ENCODE measurements around the gene NREP. TPM values are rescaled to one million over a fixed set of nuclear protein-coding genes. Genes with fewer than 3 reads are reported as not detected.

Gene NREP
- total RNA-seq, 1 experiment from 2014 or later = 160 TPM

DNA sequence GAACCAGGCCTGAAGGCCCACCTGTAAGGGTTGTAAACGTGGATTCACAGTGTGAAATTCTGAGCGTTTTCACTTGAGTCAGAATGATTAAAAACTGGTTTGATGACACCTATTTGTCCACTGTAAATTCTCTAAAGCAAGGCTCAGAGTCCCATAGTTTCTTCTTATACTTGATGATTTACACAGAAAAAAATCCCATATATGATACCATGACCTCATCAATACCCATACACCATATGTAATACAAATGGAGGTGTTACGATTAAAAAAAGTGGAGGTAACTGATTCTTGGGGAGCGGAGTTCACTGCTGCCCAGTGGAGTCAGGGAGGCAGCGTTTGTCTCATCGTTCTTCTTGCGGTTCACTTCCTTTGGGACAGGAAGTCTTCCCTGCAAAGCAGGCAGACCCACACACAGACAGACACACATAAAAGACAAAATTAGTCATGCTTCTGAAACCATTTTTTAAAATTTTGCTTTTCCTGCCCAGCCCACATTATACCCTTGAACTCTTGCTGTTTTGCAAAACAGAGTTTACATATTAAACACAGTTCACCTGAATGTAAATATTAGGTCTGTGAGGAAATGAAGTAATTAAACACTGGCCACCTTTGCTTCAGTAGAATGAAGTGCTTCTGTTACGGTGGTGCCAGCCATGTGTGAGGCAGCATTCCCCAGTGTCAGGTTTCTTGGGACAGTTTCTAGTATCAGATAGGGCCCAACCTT is 26.2 kb downstream of the NREP start:
- H3K4me3 Mint-ChIP-seq = no peak overlapping the region
- ATAC-seq (no peak), DNase-seq (ENCODE audit: low spot score) (no peak)
- no peaks in the 10 kb centered on the region for H3K27me3 Mint-ChIP-seq (ENCODE audit: low read depth)
- TF ChIP-seq USF2 (CRISPR knock-in tag; IDR thresholded peaks at IDR 0.05) (no peak), GABPB1 (CRISPR knock-in tag; IDR thresholded peaks at IDR 0.05) (peak; percentile 54; the same call in 1 of the 2 replicates)
- peaks cover 6% of the 10 kb centered on the region for H3K4me1 Mint-ChIP-seq
- H3K9me3 Mint-ChIP-seq = peaks cover 3% of the 10 kb centered on the region; the same call in 1 of the 2 replicates
- ChIA-PET CTCF (no interaction called here), POLR2A (no interaction called here)
- peak overlapping the region; percentile 72; the same call in 1 of the 2 replicates for H3K27ac Mint-ChIP-seq
- peaks cover 74% of the 10 kb centered on the region for H3K36me3 Mint-ChIP-seq

DNA sequence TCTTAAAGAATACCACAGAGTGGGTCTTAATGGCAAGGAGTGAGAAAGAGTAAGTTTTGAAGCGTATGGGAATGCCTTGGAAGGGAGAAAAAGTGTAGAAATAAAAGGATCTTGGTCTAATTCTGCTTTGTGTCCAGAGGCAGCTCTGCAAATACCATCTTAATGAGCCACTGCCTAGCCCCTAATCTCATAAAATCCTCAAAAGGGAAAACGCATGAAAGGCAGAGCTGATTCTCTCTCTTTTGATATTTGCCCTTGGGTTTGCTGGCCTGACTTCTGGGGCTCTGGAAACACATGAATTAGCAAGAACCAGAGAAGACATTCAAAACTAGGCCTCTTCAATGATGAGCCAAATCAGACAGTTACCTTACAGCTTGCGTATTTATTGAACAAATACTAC is 28.1 kb downstream of the NREP start:
- no peaks in the 10 kb centered on the region for H3K4me1 Mint-ChIP-seq
- peak overlapping the region; percentile 9; the same call in 1 of the 2 replicates for H3K27ac Mint-ChIP-seq
- H3K36me3 Mint-ChIP-seq = peaks cover 66% of the 10 kb centered on the region
- no peaks in the 10 kb centered on the region for H3K27me3 Mint-ChIP-seq (ENCODE audit: low read depth)
- no peak for ATAC-seq
- H3K9me3 Mint-ChIP-seq = peaks cover 3% of the 10 kb centered on the region; the same call in 1 of the 2 replicates
- no peak overlapping the region for H3K4me3 Mint-ChIP-seq
- TF ChIP-seq NR3C1 (CRISPR knock-in tag; conservative IDR thresholded peaks at IDR 0.05; ENCODE audit: low read depth) (no peak), FOXK1 (CRISPR knock-in tag; IDR thresholded peaks at IDR 0.05) (no peak), ELF4 (CRISPR knock-in tag; IDR thresholded peaks at IDR 0.05; ENCODE audit: low read depth) (no peak), ZNF396 (CRISPR knock-in tag; IDR thresholded peaks at IDR 0.05; ENCODE audit: borderline replicate concordance) (no peak), ZNF232 (CRISPR knock-in tag; IDR thresholded peaks at IDR 0.05) (no peak), NFATC4 (CRISPR knock-in tag; IDR thresholded peaks at IDR 0.05) (no peak), CBFB (CRISPR knock-in tag; IDR thresholded peaks at IDR 0.05; ENCODE audit: low read depth) (no peak)
- ChIA-PET POLR2A (no interaction called here), CTCF (no interaction called here)
- DNase-seq (ENCODE audit: low spot score) = no peak

GRCh38 chr5:111726986-111727385 is 30.0 kb downstream of the NREP start:
- ATAC-seq (no peak), DNase-seq (ENCODE audit: low spot score) (no peak)
- ChIA-PET POLR2A (no interaction called here), CTCF (interaction anchor here (0.6 kb wide), 1 partner anchor 102 kb away, joined by 4 read pairs; no protein-coding TSS in a partner anchor)
- Mint-ChIP-seq H3K36me3 (peaks cover 56% of the 10 kb centered on the region), H3K27me3 (ENCODE audit: low read depth) (no peaks in the 10 kb centered on the region), H3K4me3 (no peak overlapping the region), H3K9me3 (peaks cover 3% of the 10 kb centered on the region; the same call in 1 of the 2 replicates), H3K27ac (peak overlapping the region; percentile 70; the same call in 1 of the 2 replicates), H3K4me1 (peaks cover 8% of the 10 kb centered on the region; the same call in 1 of the 2 replicates)
- TF ChIP-seq SOX15 (CRISPR knock-in tag; IDR thresholded peaks at IDR 0.05) (no peak), CREM (CRISPR knock-in tag; IDR thresholded peaks at IDR 0.05) (no peak), NR3C1 (CRISPR knock-in tag; conservative IDR thresholded peaks at IDR 0.05; ENCODE audit: low read depth) (no peak)
- TF ChIP-seq, protein P1, sequence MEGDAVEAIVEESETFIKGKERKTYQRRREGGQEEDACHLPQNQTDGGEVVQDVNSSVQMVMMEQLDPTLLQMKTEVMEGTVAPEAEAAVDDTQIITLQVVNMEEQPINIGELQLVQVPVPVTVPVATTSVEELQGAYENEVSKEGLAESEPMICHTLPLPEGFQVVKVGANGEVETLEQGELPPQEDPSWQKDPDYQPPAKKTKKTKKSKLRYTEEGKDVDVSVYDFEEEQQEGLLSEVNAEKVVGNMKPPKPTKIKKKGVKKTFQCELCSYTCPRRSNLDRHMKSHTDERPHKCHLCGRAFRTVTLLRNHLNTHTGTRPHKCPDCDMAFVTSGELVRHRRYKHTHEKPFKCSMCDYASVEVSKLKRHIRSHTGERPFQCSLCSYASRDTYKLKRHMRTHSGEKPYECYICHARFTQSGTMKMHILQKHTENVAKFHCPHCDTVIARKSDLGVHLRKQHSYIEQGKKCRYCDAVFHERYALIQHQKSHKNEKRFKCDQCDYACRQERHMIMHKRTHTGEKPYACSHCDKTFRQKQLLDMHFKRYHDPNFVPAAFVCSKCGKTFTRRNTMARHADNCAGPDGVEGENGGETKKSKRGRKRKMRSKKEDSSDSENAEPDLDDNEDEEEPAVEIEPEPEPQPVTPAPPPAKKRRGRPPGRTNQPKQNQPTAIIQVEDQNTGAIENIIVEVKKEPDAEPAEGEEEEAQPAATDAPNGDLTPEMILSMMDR (IDR thresholded peaks at IDR 0.05) = no peak

GRCh38 chr5:111722140-111722539 is 34.9 kb downstream of the NREP start:
- CTCF ChIA-PET = interaction anchor here (1.1 kb wide), 1 partner anchor 171 kb away, joined by 5 read pairs; no protein-coding TSS in a partner anchor
- POLR2A ChIA-PET = no interaction called here
- H3K27ac Mint-ChIP-seq = no peak overlapping the region; the same call in 1 of the 2 replicates
- no peak overlapping the region for H3K4me3 Mint-ChIP-seq
- peaks cover 28% of the 10 kb centered on the region for H3K9me3 Mint-ChIP-seq
- DNase-seq (ENCODE audit: low spot score) (no peak), ATAC-seq (no peak)
- no peaks in the 10 kb centered on the region for H3K27me3 Mint-ChIP-seq (ENCODE audit: low read depth)
- TF ChIP-seq FOXP1 (CRISPR knock-in tag; IDR thresholded peaks at IDR 0.05; ENCODE audit: borderline replicate concordance) (no peak), NR3C1 (CRISPR knock-in tag; conservative IDR thresholded peaks at IDR 0.05; ENCODE audit: low read depth) (no peak), SP1 (CRISPR knock-in tag; conservative IDR thresholded peaks at IDR 0.05) (no peak)
- TF ChIP-seq, protein P1 (IDR thresholded peaks at IDR 0.05) = no peak
- peaks cover 36% of the 10 kb centered on the region for H3K4me1 Mint-ChIP-seq
- peaks cover 45% of the 10 kb centered on the region for H3K36me3 Mint-ChIP-seq

Measured in WTC11 (cell line).